GM19438 (cell line): Measurements from ENCODE around the gene FOXP4.

Source experiments
- ATAC-seq: cut with Tn5 transposase; IDR thresholded peaks from one replicate; pipeline ENCODE4 v1.9.1; 2021; ENCODE audit warnings: low read depth; ENCODE audit not compliant: unreplicated experiment

FOXP4 gene

GRCh38 chr6:41519745-41520699, 26.2 kb upstream of the FOXP4 start:
- ATAC-seq, result no peak

GRCh38 chr6:41522780-41523548, 23.2 kb upstream of the FOXP4 start:
- no peak for ATAC-seq

GRCh38 chr6:41523915-41524633, 22.1 kb upstream of the FOXP4 start:
- ATAC-seq, result no peak

GRCh38 chr6:41524634-41525011, 21.6 kb upstream of the FOXP4 start:
- no peak for ATAC-seq

DNA sequence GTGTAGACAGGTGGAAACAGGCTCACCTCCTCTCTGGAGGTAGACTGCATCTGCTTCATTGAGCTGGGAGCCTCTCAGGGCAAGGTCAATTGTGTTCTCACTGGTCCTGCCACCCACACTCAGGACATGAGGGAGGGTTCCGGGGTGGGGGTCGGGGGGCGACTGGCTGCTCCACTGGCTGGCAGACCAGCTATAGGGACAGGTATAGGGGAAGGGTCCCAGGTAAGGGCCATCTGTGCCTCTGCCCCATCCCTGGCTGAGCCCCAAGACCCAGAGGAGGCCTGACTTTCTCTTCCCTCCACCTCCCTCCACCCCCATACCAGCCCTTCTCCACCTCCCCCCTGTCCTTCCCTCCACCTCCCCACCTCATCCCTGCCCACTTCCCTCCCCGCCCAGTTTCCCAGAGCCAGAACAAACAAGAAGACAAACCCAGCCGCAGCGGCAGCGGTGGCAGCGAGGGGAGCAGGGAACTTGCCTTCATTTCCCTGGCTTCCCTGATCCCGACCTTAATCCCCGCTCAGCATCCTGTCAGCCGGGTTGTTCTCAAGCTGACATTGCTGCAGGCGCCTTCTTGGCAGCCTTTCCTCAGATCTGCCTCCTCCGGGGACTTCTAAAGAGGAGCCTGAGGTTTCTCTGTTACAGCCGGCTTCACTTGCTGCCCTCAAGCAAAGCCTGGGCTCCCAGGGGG, 18.3 kb upstream of the FOXP4 start:
- ATAC-seq, result no peak

- ATAC-seq, result no peak
These were observed 17.7 kb upstream of the FOXP4 start for GRCh38 chr6:41528409-41528963.

- ATAC-seq, result no peak
These were observed 17.1 kb upstream of the FOXP4 start for GRCh38 chr6:41529049-41529448.

- no peak for ATAC-seq
These were observed 16.2 kb upstream of the FOXP4 start for GRCh38 chr6:41529970-41530369.

- ATAC-seq, result no peak
These were observed 15.7 kb upstream of the FOXP4 start for GRCh38 chr6:41530476-41530875.

GRCh38 chr6:41531016-41531415, 15.2 kb upstream of the FOXP4 start:
- no peak for ATAC-seq

DNA sequence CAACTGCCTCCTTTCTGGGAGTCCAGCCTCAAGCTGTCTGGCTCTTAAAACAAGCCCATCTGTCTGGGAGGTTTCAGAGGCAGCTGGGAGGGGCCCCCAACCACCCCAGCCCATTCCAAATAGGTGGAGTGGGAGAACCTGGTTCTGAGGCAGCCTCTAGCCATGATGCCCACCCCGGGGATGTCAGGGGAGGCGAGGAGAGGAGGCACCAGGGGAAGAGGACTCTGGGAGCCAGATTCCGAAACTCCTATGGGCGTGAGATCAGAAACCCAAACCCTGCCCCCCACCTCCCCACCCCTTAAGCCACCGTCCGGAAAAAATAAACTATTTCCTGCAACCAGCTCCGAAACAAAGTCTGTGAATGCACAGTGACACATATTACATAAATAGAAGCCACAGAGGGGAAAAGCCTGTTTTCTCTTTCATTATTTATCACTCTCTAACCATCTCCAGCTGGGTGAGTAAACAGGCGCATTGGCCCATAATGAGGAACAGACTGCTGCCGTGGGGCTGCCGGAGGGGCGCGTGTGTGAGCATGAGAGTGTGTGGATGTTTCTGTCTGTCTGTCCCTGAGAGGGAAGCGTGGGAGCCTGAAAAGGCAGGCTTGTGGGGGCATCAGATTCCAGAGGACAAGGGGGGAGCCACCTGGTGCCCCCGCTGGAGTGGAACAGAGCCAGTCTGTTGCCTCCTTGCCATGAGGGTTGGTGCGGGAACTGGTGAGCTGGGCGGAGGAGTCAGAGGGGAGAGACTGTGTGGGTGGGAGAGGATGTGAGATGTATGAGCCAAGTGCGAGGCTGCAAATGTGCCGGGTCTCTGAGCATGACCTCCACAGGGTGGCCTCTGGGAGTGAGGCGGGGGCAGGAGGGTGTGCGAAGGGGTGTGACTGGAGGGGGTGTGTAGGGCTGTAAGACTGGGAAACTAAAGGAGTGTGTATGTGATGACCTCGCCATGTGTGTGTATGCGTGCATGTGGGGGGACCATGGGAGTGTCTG, 14.3 kb upstream of the FOXP4 start:
- ATAC-seq, result peak; percentile 85

GRCh38 chr6:41535766-41536165, 10.4 kb upstream of the FOXP4 start:
- no peak for ATAC-seq

- ATAC-seq, result no peak
These were observed 9.1 kb upstream of the FOXP4 start for GRCh38 chr6:41536795-41537758.

GRCh38 chr6:41538556-41539182, 7.5 kb upstream of the FOXP4 start:
- no peak for ATAC-seq

DNA sequence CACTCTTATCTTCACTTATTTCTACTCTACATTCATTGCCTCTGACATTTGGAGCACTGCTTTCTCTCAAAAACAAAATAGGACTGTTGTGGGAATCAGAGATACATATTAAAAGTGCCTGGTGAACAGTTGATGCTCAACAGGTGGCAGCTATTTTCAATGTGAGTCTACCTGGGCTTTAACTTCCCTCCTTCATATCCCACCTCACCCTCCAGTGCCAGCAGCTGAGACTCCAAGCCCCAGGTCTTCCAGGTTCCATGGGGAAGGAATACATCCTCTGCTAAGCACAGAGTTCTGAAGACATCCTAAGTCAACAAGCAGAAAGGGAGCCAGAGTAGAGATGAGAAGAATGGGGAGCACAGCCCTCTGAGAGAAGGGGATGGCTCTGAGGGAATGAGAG, 7.0 kb upstream of the FOXP4 start:
- no peak for ATAC-seq

DNA sequence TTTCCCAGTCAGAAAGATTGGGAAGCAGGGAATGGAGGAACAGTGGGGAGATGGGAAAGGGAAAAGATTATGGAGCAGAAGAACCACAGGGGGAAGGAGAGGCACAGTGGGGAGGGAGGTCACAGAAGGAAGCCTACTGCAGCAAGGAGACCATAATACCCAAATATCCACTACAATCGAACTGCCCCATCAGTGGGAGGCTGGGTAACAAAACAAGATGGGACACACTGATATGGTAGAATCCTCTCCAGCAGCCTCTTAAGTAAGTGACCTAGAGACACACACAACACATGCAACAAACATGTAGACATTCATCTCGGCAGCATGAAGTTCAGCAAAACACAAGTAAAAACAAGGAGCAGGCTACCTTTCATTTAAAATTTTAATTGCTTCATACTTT, 4.8 kb upstream of the FOXP4 start:
- ATAC-seq, result no peak

- no peak for ATAC-seq
These were observed 3.1 kb upstream of the FOXP4 start for GRCh38 chr6:41543087-41543486.
